Activated CD4-positive, alpha-beta memory T cell treated with anti-CD3 and anti-CD28 coated beads, Interleukin-2, amount 10 ng/mL, durations not matched to agents 7 days and 5 days (primary cell): ENCODE data around the gene UGT1A10. TPM values are rescaled to one million over a fixed set of nuclear protein-coding genes. Genes with fewer than 3 reads are reported as not detected.
"Not testable (repeated sequence)": the region's sequence is repeated elsewhere in the genome, so short reads cannot be mapped to it uniquely, and the experiment has no call there.

ENCODE experiments used
- CTCF ChIA-PET: fragments of 350-600 bp; sonication (Branson Sonifier 250); formaldehyde crosslinking; loops from one replicate; lab custom pipeline; 2021; ENCODE audit warnings: antibody characterized with exemption, inconsistent platforms; lab: Charles Lee
- POLR2A ChIA-PET: fragments of 350-600 bp; sonication (Branson Sonifier 250); formaldehyde crosslinking; loops from one replicate; lab custom pipeline; 2021; ENCODE audit warnings: antibody characterized with exemption; lab: Charles Lee
- DNase-seq: peaks from one replicate; pipeline ENCODE4 v3.0.0-alpha.2; 2020
- H3K27ac Mint-ChIP-seq: one replicate; pipeline ENCODE4 v1.8.0; 2021; ENCODE audit warnings: mild to moderate bottlenecking, mixed read lengths
- H3K27me3 Mint-ChIP-seq: one replicate; pipeline ENCODE4 v1.8.0; 2021; ENCODE audit warnings: mixed read lengths
- H3K36me3 Mint-ChIP-seq: one replicate; pipeline ENCODE4 v1.8.0; 2021; ENCODE audit warnings: low read depth, mixed read lengths
- H3K4me1 Mint-ChIP-seq: one replicate; pipeline ENCODE4 v1.8.0; 2021; ENCODE audit warnings: mixed read lengths
- H3K4me3 Mint-ChIP-seq: one replicate; pipeline ENCODE4 v1.8.0; 2021; ENCODE audit warnings: mild to moderate bottlenecking, mixed read lengths
- H3K9me3 Mint-ChIP-seq: one replicate; pipeline ENCODE4 v1.8.0; 2021; ENCODE audit warnings: mixed read lengths
- total RNA-seq, 2 experiments: library from RNA; stranded (reverse); gene quantifications; one replicate each; pipeline ENCODE4 v1.2.3, GENCODE V29; 2021

UGT1A10 gene
- total RNA-seq, 2 experiments from 2014 or later: not detected

DNA sequence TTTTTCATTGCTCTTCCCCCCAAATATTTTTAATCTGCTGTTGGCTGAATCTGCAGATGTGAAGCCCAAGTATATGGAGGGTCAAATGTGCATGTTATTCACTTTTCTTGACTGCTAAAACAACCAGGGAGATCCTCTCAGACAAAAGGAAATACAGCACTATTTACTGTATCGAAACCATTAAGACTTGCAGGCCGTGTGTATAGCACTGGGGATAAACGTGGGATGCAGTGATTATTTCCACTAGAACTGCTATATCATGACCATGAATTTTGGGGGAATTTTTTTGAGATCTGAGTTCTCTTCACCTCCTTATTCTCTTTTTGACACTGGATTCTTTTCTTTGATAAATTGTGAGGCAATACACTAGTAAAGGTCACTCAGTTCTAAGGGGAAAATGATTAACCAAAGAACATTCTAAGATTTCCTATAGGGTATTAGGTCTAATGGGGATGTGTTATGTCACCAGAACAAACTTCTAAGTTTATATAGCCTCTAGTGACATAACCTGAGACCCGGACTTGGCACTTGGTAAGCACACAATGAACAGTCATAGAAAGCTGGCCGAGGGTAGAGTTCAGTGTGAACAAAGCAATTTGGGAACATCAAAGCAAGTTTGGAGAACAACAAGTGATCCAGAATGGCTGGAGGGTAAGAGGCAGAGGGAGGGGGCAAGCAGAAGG, 109.0 kb downstream of the UGT1A10 start:
- Mint-ChIP-seq H3K4me3 (no peak overlapping the region), H3K36me3 (no peaks in the 10 kb centered on the region), H3K9me3 (no peaks in the 10 kb centered on the region), H3K27me3 (peaks cover 18% of the 10 kb centered on the region), H3K4me1 (no peaks in the 10 kb centered on the region), H3K27ac (no peak overlapping the region)
- no peak for DNase-seq
- ChIA-PET CTCF (no interaction called here), POLR2A (no interaction called here)

DNA sequence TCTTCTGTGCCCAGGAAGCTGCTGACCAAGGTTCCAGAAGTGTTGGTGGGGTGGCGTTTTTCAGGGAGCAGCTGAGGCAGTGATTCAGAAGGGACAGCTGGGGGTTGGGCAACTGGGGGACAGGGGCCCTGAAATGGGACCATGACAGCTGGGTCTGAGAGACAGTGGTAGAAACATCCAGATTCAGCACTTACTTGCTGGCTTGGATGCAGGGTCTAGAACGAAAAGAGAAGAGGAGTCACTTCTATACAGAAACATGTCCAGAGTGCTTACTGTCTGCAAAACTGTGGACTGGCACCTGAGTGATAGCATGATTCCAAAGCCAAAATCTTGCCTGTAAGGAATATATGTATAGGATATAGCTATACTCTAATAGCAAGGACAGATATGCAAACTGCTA, 109.6 kb downstream of the UGT1A10 start:
- H3K4me3 Mint-ChIP-seq, H3K36me3 Mint-ChIP-seq, H3K4me1 Mint-ChIP-seq, CTCF ChIA-PET, POLR2A ChIA-PET, H3K27ac Mint-ChIP-seq, H3K9me3 Mint-ChIP-seq, DNase-seq: not testable (repeated sequence)
- H3K27me3 Mint-ChIP-seq: peaks cover 19% of the 10 kb centered on the region

DNA sequence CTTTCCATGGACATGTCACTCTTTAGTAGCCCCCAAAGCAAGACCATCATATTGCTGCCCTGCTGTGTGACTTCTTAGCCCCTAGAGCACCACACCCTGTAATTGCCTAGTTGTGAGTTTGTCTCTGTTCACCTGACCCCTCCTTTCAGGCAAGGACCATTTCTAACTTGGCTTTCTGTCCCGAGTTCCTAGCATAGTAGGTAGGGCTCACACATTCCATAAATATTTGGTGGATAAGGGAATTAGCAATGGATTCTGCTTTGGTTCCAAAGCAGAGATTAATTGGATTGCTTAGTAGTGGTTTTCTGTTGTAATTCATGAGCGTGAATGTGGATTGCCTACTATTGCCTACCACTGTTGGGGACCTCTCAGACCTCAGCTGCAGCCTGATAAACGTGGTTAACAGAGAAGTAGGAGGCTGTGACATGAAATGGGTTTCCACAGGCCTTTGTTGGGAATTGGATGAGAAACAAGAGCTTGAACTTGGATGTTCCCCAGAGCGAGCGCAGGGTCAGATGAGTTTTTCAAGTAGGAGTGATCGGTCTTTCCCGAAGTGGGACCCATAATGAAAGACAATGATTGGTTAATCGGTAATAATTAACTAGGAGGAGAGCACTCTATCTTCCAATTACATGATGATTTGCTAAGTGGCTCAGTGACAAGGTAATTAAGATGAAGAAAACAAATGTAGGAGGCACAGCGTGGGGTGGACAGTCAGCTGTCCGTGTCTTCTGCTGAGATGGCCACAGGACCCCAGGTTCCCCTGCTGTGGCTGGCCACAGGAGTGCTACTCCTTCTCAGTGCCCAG, 110.4 kb downstream of the UGT1A10 start:
- H3K36me3 Mint-ChIP-seq: no peaks in the 10 kb centered on the region
- DNase-seq: no peak
- H3K27me3 Mint-ChIP-seq: peaks cover 21% of the 10 kb centered on the region
- no peak overlapping the region for H3K27ac Mint-ChIP-seq
- H3K4me3 Mint-ChIP-seq: no peak overlapping the region
- peaks cover 2% of the 10 kb centered on the region for H3K9me3 Mint-ChIP-seq
- CTCF ChIA-PET: no interaction called here
- H3K4me1 Mint-ChIP-seq: no peaks in the 10 kb centered on the region
- POLR2A ChIA-PET: no interaction called here

DNA sequence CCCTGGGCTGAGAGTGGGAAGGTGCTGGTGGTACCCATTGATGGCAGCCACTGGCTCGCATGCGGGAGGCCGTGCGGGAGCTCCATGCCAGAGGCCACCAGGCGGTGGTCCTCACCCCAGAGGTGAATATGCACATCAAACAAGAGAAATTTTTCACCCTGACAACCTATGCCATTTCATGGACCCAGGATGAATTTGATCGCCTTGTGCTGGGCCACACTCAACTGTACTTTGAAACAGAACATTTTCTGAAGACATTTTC, 111.0 kb downstream of the UGT1A10 start:
- peaks cover 2% of the 10 kb centered on the region for H3K9me3 Mint-ChIP-seq
- H3K4me3 Mint-ChIP-seq: no peak overlapping the region
- H3K27me3 Mint-ChIP-seq: peaks cover 21% of the 10 kb centered on the region
- no peak overlapping the region for H3K27ac Mint-ChIP-seq
- H3K4me1 Mint-ChIP-seq: no peaks in the 10 kb centered on the region
- no peak for DNase-seq
- CTCF ChIA-PET: no interaction called here
- POLR2A ChIA-PET: no interaction called here
- H3K36me3 Mint-ChIP-seq: no peaks in the 10 kb centered on the region

DNA sequence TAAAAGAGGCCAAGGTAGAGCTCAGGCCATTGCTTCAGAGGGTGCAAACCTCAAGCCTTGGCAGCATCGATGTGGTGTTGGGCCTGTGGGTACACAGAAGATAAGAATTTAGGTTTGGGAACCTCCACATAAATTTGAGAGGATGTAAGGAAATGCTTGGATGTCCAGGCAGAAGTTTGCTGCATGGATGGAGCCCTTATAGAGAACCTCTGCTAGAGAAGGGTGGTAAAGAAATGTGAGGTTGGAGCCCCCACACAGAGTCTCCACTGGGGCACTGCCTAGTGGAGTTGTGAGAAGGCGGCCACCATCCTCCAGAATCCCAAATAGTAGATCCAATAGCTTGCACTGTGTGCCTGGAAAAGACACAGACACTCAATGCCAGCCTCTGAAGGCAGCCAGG, 114.4 kb downstream of the UGT1A10 start:
- H3K9me3 Mint-ChIP-seq, H3K4me1 Mint-ChIP-seq, H3K36me3 Mint-ChIP-seq, CTCF ChIA-PET, DNase-seq, H3K27ac Mint-ChIP-seq, POLR2A ChIA-PET, H3K4me3 Mint-ChIP-seq: not testable (repeated sequence)
- peaks cover 26% of the 10 kb centered on the region for H3K27me3 Mint-ChIP-seq

DNA sequence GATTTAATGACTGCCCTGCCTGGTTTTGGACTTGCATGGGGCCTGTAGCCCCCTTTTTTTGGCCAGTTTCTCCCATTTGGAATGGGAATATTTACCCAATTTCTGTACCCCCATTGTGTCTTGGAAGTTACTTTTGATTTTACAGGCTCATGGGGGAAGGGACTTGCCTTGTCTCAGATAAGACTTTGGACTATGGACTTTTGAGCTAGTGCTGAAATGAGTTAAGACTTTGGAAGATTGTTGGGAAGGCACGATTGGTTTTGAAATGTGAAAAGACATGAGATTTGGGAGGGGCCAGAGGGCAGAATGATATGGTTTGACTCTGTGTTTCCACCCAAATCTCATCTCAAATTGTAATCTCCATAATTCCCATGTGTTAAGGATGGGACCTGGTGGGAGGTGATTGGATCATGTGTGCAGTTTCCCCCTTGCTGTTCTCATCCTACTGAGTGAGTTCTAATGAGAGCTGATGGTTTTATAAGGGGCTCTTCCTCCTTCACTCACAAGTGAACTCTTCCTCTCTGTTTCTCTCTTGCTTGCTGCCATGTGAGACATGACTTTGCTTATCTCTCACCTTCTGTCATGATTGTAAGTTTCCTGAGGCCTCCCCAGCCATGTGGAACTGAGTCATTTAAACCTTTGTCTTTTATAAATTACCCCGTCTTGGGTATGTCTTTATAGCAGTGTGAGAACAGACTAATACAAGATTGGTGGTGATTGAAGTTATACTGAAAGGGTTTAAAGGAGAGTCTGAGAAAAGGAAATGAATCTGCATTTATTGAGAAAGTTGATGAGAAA, 115.2 kb downstream of the UGT1A10 start:
- H3K9me3 Mint-ChIP-seq, H3K4me1 Mint-ChIP-seq, H3K27ac Mint-ChIP-seq, CTCF ChIA-PET, POLR2A ChIA-PET, H3K36me3 Mint-ChIP-seq, DNase-seq, H3K4me3 Mint-ChIP-seq: not testable (repeated sequence)
- peaks cover 26% of the 10 kb centered on the region for H3K27me3 Mint-ChIP-seq

DNA sequence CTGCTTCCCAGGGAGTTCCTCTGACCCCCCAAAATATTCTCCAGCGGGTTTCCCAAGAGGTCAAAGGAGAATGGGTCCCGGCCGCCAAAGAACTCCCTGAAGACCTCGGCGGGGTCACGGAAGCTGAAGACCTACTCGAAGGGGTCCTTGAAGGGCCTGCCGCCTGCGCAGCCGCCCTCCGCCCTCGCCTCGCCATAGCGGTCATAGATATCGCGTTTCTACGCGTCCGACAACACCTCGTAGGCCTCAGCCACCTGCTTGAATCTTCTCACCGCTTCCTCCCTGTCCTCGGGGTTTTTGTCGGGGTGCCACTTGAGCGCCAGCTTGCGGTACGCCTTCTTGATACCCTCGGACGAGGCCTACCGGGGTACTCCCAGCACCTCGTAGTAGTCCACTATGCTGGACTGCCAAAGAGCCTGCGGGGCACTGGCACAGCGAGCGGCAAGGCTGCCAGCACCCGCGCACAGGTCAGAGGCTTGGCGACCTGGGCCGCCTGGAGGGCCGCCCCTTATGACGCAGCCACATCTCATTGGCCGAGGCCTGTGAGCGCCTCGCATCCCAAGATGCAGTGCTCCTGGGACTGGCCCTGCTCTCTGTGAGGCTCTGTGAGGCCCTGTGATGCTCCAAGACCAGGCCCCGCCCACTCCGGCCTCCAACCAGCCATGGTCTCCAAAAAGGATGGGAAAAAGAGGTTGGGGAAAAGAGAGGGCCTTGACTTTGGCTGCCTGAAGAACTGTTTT, 118.8 kb downstream of the UGT1A10 start:
- ChIA-PET CTCF (no interaction called here), POLR2A (no interaction called here)
- Mint-ChIP-seq H3K27ac (no peak overlapping the region), H3K36me3 (no peaks in the 10 kb centered on the region), H3K4me1 (no peaks in the 10 kb centered on the region), H3K27me3 (peaks cover 10% of the 10 kb centered on the region), H3K4me3 (no peak overlapping the region), H3K9me3 (peaks cover 2% of the 10 kb centered on the region)
- DNase-seq: no peak

DNA sequence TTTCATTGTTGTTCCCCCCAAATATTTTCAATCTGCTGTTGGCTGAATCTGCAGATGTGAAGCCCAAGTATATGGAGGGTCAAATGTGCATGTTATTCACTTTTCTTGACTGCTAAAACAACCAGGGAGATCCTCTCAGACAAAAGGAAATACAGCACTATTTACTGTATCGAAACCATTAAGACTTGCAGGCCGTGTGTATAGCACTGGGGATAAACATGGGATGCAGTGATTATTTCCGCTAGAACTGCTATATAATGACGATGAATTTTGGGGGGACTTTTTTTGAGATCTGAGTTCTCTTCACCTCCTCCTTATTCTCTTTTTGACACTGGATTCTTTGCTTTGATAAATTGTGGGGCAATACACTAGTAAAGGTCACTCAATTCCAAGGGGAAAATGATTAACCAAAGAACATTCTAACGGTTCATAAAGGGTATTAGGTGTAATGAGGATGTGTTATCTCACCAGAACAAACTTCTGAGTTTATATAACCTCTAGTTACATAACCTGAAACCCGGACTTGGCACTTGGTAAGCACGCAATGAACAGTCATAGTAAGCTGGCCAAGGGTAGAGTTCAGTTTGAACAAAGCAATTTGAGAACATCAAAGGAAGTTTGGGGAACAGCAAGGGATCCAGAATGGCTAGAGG, 120.3 kb downstream of the UGT1A10 start:
- Mint-ChIP-seq H3K4me1 (no peaks in the 10 kb centered on the region), H3K9me3 (peaks cover 1% of the 10 kb centered on the region), H3K27me3 (peaks cover 5% of the 10 kb centered on the region), H3K27ac (no peak overlapping the region), H3K36me3 (no peaks in the 10 kb centered on the region), H3K4me3 (no peak overlapping the region)
- ChIA-PET POLR2A (no interaction called here), CTCF (no interaction called here)
- DNase-seq: no peak

DNA sequence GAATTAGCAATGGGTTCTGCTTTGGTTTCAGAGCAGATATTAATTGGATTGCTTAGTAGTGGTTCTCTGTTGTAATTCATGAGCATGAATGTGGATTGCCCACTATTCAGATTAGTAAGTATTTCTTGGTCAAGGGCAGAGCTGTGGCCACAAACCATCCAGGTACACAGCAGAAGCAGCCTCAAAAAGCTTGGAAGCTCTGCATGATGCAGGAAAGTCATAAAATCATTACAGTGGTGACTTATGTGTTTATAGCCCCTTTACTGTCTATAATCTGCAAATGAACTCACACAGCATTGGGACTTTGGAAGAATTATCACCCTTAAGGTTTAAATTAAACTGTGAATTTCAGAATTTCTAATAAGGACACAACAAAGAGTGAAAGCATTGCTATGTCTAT, 121.9 kb downstream of the UGT1A10 start:
- Mint-ChIP-seq H3K27ac (no peak overlapping the region), H3K4me3 (no peak overlapping the region), H3K36me3 (no peaks in the 10 kb centered on the region), H3K4me1 (no peaks in the 10 kb centered on the region), H3K27me3 (peaks cover 6% of the 10 kb centered on the region), H3K9me3 (no peaks in the 10 kb centered on the region)
- DNase-seq: no peak
- ChIA-PET CTCF (no interaction called here), POLR2A (no interaction called here)

DNA sequence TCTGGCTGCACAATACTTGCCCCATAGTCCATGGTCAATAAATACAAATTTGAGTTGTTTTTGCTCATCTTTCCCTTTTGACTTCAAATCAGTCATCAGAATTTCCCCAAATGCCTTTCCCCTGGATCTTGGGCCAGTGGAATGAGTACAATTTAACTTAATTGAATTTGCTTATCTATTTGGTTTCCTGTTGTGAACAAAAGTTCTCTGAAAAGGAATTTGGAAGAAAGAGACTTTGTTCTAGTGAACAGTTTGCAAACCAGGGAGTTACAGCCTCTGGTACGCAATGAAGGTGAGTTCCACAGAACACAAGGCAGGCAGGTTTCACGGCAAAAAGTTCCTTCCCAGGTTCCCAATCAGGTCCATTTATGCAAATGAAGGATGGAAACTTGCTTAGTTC, 122.6 kb downstream of the UGT1A10 start:
- H3K4me1 Mint-ChIP-seq: no peaks in the 10 kb centered on the region
- H3K9me3 Mint-ChIP-seq: no peaks in the 10 kb centered on the region
- peaks cover 11% of the 10 kb centered on the region for H3K27me3 Mint-ChIP-seq
- DNase-seq: no peak
- no peaks in the 10 kb centered on the region for H3K36me3 Mint-ChIP-seq
- ChIA-PET CTCF (no interaction called here), POLR2A (no interaction called here)
- no peak overlapping the region for H3K27ac Mint-ChIP-seq
- H3K4me3 Mint-ChIP-seq: no peak overlapping the region

DNA sequence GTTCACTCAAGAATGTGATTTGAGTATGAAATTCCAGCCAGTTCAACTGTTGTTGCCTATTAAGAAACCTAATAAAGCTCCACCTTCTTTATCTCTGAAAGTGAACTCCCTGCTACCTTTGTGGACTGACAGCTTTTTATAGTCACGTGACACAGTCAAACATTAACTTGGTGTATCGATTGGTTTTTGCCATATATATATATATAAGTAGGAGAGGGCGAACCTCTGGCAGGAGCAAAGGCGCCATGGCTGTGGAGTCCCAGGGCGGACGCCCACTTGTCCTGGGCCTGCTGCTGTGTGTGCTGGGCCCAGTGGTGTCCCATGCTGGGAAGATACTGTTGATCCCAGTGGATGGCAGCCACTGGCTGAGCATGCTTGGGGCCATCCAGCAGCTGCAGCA, 123.8 kb downstream of the UGT1A10 start, which contains the start of gene UGT1A1:
UGT1A1 (plus strand) TSS at position 228 of the 400 bp plus-strand sequence; CDS start at position 246, 18 bp downstream.
- Mint-ChIP-seq H3K4me1 (no peaks in the 10 kb centered on the region), H3K27ac (no peak within 1 kb of the TSS), H3K4me3 (no peak within 1 kb of the TSS), H3K36me3 (no peaks in the 10 kb centered on the region), H3K27me3 (peaks cover 21% of the 10 kb centered on the region), H3K9me3 (no peaks in the 10 kb centered on the region)
- no peak for DNase-seq
- CTCF ChIA-PET: no interaction called here
- POLR2A ChIA-PET: no interaction called here

DNA sequence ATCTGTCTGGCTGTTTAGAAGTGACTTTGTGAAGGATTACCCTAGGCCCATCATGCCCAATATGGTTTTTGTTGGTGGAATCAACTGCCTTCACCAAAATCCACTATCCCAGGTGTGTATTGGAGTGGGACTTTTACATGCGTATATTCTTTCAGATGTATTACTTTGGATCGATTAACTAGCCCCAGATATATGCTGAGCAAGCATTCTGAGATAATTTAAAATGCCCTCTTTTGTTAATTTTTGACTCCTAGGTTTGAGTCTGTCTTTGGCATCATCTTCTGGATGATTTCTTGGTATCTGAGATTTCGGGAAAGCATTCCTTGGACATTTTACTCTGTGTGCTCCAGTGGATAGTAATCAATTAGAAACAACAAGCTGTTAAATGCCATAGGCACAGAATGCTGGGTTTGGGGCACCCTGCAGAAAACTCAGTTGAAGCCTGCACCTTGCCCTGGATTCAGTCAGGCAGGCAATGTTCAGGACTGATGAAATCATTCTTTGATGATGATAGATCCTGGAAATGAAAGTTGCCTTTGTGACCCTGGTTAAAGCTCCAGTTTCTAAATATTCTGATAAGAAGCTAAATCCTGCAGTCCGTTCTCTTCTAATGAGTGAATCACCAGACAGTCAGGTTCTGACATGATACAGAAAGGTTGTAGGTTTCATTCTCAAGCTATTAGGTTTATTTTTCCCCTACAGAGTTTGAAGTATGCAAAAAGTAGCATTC, 125.0 kb downstream of the UGT1A10 start:
- no peak for DNase-seq
- Mint-ChIP-seq H3K4me1 (no peaks in the 10 kb centered on the region), H3K36me3 (no peaks in the 10 kb centered on the region), H3K4me3 (no peak overlapping the region), H3K27ac (no peak overlapping the region), H3K9me3 (no peaks in the 10 kb centered on the region), H3K27me3 (peaks cover 22% of the 10 kb centered on the region)
- ChIA-PET POLR2A (no interaction called here), CTCF (no interaction called here)
